ENCODE data around the gene ACACA.

Gene ACACA

DNA sequence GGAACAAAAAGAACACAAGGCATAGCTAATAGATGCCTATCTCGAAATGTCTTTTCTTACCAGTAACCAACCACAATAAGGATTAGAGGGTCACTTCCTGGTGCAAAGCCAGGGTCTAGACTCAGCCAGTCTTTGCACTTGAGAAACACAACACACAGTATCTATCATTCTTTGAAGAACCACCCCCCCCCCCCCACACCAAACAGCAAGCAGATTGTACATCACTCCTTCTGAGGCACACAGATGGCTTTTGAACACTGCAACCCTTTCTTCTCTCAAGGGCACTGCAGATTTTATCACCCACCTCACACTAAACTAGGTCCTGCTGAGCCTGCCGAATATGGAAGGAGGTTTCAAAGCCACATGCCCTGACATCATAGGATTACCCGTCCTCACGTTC is 312.2 kb downstream of the ACACA start:
- no peak for FAIRE-seq
- DNase-seq (ENCODE audit: insufficient read length, low spot score), result no peak
- TF ChIP-seq PAX5 (IDR thresholded peaks at IDR 0.05; ENCODE audit: insufficient read depth, low read length, severe bottlenecking) (no peak), TAF1 (IDR thresholded peaks at IDR 0.05; ENCODE audit: low read depth, low read length) (no peak), POLR2A (IDR thresholded peaks at IDR 0.05; ENCODE audit: low read depth, low read length) (no peak), POU2F2 (IDR thresholded peaks at IDR 0.05; ENCODE audit: low read depth, low read length) (no peak), POLR2AphosphoS5 (IDR thresholded peaks at IDR 0.05; ENCODE audit: low read depth, low read length) (no peak), SPI1 (IDR thresholded peaks at IDR 0.05; ENCODE audit: low read depth, low read length) (no peak)

DNA sequence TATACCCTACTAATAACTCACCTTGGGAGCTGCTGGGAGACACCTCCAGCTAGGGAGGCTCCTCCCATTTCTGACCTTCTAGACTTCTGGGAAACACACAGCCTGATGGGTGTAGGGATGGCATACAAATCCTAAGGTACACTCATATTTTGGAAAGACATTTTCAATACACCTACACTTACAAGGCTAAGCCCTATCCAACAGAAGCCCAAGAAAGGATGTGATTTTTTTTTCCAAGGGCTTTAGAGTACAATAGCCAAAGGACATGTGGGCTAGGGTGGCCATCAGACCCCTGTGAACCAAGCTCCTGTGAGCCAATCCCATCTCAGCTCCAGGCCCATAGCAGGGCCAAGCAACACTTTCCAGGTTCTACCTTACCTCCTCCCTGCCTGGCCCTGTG is 313.9 kb downstream of the ACACA start:
- no peak for TF ChIP-seq TAF1 (IDR thresholded peaks at IDR 0.05; ENCODE audit: low read depth, low read length)
- DNase-seq (ENCODE audit: insufficient read length, low spot score), result no peak
- FAIRE-seq, result no peak

DNA sequence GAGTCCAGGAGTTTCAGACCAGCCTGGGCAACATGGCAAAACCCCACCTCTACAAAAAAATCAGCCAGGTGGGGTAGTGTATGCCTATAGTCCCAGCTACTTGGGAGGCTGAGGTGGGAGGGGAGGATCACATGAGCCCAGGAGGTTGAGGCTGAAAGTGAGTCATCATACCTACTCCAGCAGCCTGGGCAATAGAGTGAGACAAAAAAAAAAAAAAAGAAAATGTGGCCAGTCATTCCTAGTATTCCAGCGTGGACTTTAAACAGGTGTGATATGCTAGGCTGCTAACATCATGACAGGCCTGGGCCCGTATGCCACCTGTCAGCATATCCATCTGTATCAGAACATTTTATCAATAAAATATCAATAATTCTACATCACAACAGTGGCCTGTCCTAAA is 314.6 kb downstream of the ACACA start:
- DNase-seq (ENCODE audit: insufficient read length, low spot score), result no peak
- no peak for FAIRE-seq
- no peak for TF ChIP-seq POLR2AphosphoS5 (IDR thresholded peaks at IDR 0.05; ENCODE audit: low read depth, low read length)
- no peak for TF ChIP-seq SPI1 (IDR thresholded peaks at IDR 0.05; ENCODE audit: low read depth, low read length)
- no peak for TF ChIP-seq POU2F2 (IDR thresholded peaks at IDR 0.05; ENCODE audit: low read depth, low read length)

DNA sequence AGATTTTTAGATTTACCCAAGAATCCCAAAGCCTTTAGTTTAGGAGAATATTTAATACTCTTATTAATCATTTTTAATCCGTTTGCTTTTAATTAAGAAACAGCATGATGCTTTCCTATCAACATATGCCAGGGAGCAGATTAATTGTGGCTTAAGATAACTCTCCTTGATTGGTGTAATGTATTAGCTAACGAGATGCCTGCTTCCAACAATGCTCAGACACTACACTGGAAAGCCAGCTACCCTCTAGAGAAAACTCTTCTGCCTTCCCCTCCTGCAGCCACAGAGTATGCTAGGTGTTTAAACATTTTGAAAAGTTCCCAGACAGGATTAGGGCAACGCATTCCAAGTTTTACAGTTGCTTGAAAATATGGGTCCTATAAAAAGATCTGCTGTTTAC is 315.7 kb downstream of the ACACA start:
- FAIRE-seq (no peak), DNase-seq (ENCODE audit: insufficient read length, low spot score) (no peak)
- TF ChIP-seq POLR2A (IDR thresholded peaks at IDR 0.05; ENCODE audit: low read depth, low read length), result no peak
- no peak for TF ChIP-seq TAF1 (IDR thresholded peaks at IDR 0.05; ENCODE audit: low read depth, low read length)
- no peak for TF ChIP-seq POLR2AphosphoS5 (IDR thresholded peaks at IDR 0.05; ENCODE audit: low read depth, low read length)

DNA sequence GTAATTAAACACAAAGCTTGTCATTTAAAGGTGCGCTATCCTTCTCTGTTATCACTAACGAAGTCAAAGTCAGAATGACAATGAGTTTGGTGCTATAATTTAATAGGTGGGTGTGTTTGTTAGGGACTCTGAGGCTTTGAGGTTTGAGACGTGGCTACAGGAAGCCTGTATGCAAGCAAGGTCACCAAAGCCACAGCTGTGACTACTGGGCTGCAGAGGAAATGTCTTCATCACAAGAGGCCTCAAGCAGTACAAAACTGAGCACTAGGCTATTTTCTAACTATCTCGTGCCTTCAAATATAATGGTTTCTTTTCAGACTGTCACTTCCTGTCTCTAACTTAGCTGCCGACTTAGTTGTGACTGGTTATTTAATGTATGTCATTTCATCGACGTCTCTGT is 316.7 kb downstream of the ACACA start:
- peak; percentile 39 for DNase-seq (ENCODE audit: insufficient read length, low spot score)

DNA sequence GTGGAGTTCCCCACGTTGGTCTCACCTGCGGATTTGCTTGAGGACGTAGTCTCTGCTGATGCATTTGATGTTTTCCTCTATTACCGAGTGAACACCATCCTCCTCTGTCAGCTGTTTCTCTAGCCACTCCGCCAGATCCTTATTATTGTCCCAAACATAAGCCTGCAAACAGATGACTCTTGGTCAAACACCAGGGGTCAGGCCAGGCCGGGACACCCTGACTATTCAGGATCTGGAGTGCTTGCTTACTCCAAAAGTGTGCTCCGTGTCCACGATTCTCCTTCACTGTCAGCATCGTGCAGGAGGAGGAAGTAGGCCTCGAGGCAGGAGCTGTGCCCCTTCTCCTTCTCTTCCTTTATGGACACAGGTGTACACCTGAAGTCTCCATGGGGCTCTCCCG is 317.7 kb downstream of the ACACA start:
- FAIRE-seq, result no peak
- no peak for TF ChIP-seq PAX5 (IDR thresholded peaks at IDR 0.05; ENCODE audit: insufficient read depth, low read length, severe bottlenecking)
- TF ChIP-seq SPI1 (IDR thresholded peaks at IDR 0.05; ENCODE audit: low read depth, low read length), result no peak
- DNase-seq (ENCODE audit: insufficient read length, low spot score), result no peak

More for the DNA sequence above, 316.7 kb downstream of the ACACA start:
- FAIRE-seq, result no peak
- TF ChIP-seq SPI1 (IDR thresholded peaks at IDR 0.05; ENCODE audit: low read depth, low read length) (peak; percentile 44), POU2F2 (IDR thresholded peaks at IDR 0.05; ENCODE audit: low read depth, low read length) (0 out of 2 replicates have a peak, but pooled peaks have one; percentile 45), PAX5 (IDR thresholded peaks at IDR 0.05; ENCODE audit: insufficient read depth, low read length, severe bottlenecking) (no peak)

DNA sequence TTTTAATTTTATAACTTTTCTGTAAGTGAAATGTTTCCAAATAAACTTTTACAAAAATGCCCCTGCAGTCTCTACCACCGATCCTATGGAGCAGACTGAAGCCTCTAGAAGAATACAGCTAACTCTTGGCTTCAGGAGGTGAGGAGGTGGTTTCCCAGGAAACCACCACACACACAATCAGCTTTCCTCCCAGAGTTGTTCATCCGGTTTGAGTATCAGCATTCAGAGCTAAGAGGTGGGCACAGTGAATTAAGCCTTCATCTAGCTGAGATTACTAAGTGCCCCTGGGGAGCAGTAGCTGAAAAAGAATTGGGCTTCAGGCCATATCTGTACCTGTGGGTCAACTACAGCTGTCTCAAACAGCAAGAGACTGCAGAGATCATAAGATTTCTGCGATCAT is 318.2 kb downstream of the ACACA start:
- FAIRE-seq (no peak), DNase-seq (ENCODE audit: insufficient read length, low spot score) (no peak)
- TF ChIP-seq POU2F2 (IDR thresholded peaks at IDR 0.05; ENCODE audit: low read depth, low read length) (no peak), TAF1 (IDR thresholded peaks at IDR 0.05; ENCODE audit: low read depth, low read length) (no peak), POLR2AphosphoS5 (IDR thresholded peaks at IDR 0.05; ENCODE audit: low read depth, low read length) (no peak), PAX5 (IDR thresholded peaks at IDR 0.05; ENCODE audit: insufficient read depth, low read length, severe bottlenecking) (no peak), POLR2A (IDR thresholded peaks at IDR 0.05; ENCODE audit: low read depth, low read length) (no peak), SPI1 (IDR thresholded peaks at IDR 0.05; ENCODE audit: low read depth, low read length) (no peak)

DNA sequence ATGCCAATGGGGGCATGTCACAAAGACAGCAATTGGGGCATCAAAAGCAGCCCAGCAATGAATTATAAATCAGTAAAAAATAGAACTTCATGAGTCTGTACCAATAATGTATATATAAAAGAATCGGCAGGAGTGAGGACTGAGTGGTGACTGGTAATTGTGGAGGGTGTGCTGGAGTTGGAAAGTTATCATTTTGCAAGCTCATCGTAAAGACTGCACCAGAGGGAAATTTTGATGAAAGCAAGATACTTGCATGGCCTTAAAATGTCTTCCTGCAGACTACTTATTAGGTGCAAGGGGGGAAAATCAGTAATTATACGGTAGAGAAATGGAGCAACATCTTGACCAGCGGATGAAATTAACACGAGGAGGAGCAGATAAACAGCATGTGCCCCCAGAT is 319.0 kb downstream of the ACACA start:
- DNase-seq (ENCODE audit: insufficient read length, low spot score) (no peak), FAIRE-seq (no peak)
- no peak for TF ChIP-seq POLR2AphosphoS5 (IDR thresholded peaks at IDR 0.05; ENCODE audit: low read depth, low read length)
- no peak for TF ChIP-seq SPI1 (IDR thresholded peaks at IDR 0.05; ENCODE audit: low read depth, low read length)
- no peak for TF ChIP-seq POLR2A (IDR thresholded peaks at IDR 0.05; ENCODE audit: low read depth, low read length)
- no peak for TF ChIP-seq POU2F2 (IDR thresholded peaks at IDR 0.05; ENCODE audit: low read depth, low read length)
- no peak for TF ChIP-seq TAF1 (IDR thresholded peaks at IDR 0.05; ENCODE audit: low read depth, low read length)
- TF ChIP-seq PAX5 (IDR thresholded peaks at IDR 0.05; ENCODE audit: insufficient read depth, low read length, severe bottlenecking), result no peak

DNA sequence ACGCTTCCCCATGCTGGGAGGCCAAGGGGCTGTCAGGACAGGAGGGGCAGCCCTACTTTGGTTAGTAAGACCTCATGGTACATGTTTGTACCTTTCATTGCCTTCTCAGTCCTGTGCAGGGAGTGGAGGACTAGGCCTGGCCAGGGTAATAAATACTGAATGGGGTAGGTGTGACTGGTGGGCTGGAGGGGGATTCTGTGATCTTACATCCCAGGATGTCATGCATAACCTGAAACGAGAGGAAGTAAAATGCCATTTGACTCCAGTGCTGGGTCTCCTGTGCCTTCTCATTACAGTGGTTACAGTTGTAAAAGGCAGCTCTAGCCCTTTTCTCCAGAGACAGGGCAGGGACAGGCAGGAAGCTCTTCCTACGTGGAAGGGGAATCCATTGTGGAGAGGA is 319.7 kb downstream of the ACACA start:
- no peak for TF ChIP-seq TAF1 (IDR thresholded peaks at IDR 0.05; ENCODE audit: low read depth, low read length)
- no peak for TF ChIP-seq SPI1 (IDR thresholded peaks at IDR 0.05; ENCODE audit: low read depth, low read length)
- no peak for TF ChIP-seq PAX5 (IDR thresholded peaks at IDR 0.05; ENCODE audit: insufficient read depth, low read length, severe bottlenecking)
- TF ChIP-seq POLR2AphosphoS5 (IDR thresholded peaks at IDR 0.05; ENCODE audit: low read depth, low read length), result no peak
- TF ChIP-seq POU2F2 (IDR thresholded peaks at IDR 0.05; ENCODE audit: low read depth, low read length), result no peak
- no peak for TF ChIP-seq POLR2A (IDR thresholded peaks at IDR 0.05; ENCODE audit: low read depth, low read length)
- no peak for FAIRE-seq
- DNase-seq (ENCODE audit: insufficient read length, low spot score), result no peak

DNA sequence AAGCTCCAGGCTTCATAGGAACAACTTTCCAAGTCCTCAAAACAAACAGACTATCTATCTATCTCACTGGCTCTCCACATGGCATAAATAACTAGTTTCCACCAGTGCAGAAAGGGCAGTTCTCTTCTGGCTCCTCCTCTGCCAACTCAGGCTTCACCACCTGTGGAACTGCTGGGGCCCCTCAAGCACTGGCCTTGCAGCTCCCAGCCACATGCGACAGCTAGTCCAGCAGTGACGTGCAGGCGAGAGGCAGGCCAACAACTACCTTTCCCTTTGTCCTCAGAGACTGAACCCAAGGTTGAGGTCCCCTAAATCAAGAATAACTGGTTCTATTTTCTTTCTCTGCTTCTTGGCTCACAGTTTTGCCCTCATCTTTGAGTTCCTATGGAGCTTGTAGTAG is 320.3 kb downstream of the ACACA start:
- FAIRE-seq (no peak), DNase-seq (ENCODE audit: insufficient read length, low spot score) (no peak)
- TF ChIP-seq TAF1 (IDR thresholded peaks at IDR 0.05; ENCODE audit: low read depth, low read length) (no peak), POLR2A (IDR thresholded peaks at IDR 0.05; ENCODE audit: low read depth, low read length) (no peak), PAX5 (IDR thresholded peaks at IDR 0.05; ENCODE audit: insufficient read depth, low read length, severe bottlenecking) (no peak), POLR2AphosphoS5 (IDR thresholded peaks at IDR 0.05; ENCODE audit: low read depth, low read length) (no peak), SPI1 (IDR thresholded peaks at IDR 0.05; ENCODE audit: low read depth, low read length) (no peak), POU2F2 (IDR thresholded peaks at IDR 0.05; ENCODE audit: low read depth, low read length) (no peak)

DNA sequence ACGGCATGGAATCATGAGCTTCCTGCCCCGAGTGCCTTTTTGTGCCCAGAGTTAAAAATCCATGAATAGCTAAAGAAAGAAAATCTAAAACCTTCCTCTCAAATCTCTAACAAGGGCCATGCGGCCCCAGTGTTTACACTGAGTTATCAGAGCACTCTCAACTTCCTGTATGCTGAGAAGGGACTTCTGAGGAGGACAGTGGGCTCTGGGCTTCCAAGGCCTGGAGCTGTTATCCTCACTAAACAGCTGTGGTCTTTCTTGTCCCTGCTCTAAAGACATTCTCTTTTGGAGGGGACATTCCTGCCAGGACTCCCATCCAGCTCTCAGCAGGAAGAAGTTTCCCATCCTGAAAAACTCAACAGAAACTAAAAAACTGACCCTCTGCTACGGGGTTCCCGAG is 322.3 kb downstream of the ACACA start:
- no peak for DNase-seq (ENCODE audit: insufficient read length, low spot score)
- no peak for FAIRE-seq
- TF ChIP-seq POLR2AphosphoS5 (IDR thresholded peaks at IDR 0.05; ENCODE audit: low read depth, low read length) (no peak), PAX5 (IDR thresholded peaks at IDR 0.05; ENCODE audit: insufficient read depth, low read length, severe bottlenecking) (no peak), SPI1 (IDR thresholded peaks at IDR 0.05; ENCODE audit: low read depth, low read length) (no peak), TAF1 (IDR thresholded peaks at IDR 0.05; ENCODE audit: low read depth, low read length) (no peak), POU2F2 (IDR thresholded peaks at IDR 0.05; ENCODE audit: low read depth, low read length) (no peak)

Data from GM12891 (cell line).